ENCODE results near the gene CGNL1.

DNA sequence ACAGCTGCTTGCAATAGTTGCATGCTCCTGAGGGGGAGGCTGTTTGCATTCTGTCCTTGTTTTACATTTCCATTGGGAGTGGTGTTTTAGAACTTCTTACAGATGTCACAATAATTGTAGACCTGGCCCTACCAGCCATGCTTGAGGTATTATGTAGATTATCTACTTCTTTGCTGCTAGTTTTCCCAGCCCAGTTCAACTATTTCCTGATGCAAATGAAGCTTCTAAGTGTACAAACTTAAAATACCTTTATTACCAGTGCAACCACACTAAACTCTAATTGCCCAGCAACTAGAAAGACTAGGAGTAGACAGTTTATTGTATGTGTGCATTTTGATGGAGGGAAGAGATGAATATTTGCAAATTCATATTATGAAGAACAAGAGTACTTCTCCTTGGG, 110.5 kb downstream of the CGNL1 start:
- TF ChIP-seq, protein P1, sequence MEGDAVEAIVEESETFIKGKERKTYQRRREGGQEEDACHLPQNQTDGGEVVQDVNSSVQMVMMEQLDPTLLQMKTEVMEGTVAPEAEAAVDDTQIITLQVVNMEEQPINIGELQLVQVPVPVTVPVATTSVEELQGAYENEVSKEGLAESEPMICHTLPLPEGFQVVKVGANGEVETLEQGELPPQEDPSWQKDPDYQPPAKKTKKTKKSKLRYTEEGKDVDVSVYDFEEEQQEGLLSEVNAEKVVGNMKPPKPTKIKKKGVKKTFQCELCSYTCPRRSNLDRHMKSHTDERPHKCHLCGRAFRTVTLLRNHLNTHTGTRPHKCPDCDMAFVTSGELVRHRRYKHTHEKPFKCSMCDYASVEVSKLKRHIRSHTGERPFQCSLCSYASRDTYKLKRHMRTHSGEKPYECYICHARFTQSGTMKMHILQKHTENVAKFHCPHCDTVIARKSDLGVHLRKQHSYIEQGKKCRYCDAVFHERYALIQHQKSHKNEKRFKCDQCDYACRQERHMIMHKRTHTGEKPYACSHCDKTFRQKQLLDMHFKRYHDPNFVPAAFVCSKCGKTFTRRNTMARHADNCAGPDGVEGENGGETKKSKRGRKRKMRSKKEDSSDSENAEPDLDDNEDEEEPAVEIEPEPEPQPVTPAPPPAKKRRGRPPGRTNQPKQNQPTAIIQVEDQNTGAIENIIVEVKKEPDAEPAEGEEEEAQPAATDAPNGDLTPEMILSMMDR (IDR thresholded peaks at IDR 0.05; ENCODE audit: insufficient read depth, low read length, poor library complexity, severe bottlenecking), result no peak
- no peak for TF ChIP-seq EZH2phosphoT487 (conservative IDR thresholded peaks at IDR 0.05; ENCODE audit: low read length)

Measured in SU-DHL-6 (cell line).